HepG2 (cell line): ENCODE measurements around the gene TDRD9. TPM values are rescaled to one million over a fixed set of nuclear protein-coding genes. Genes with fewer than 3 reads are reported as not detected.
A peak's percentile ranks its signal among the peaks of the same experiment; 100 is the strongest.

ENCODE experiments used
- BCL6 ChIP-seq: IDR thresholded peaks from 2 replicates; pipeline ENCODE4 v1.6.1; 2016; ENCODE audit warnings: missing genetic modification reagents, missing compliant biosample characterization
- BORCS8-MEF2B ChIP-seq: sonication (generic); formaldehyde crosslinking; IDR thresholded peaks from 2 replicates; pipeline ENCODE4 v1.8.0; 2022; ENCODE audit warnings: mild to moderate bottlenecking, missing genetic modification reagents
- CBX1 ChIP-seq: IDR thresholded peaks from one replicate; pipeline ENCODE4 v1.6.1; 2016; ENCODE audit warnings: antibody characterized with exemption, low read depth
- CREM ChIP-seq, 2 experiments: sonication (generic) in 1 of 2; formaldehyde crosslinking in 1 of 2; IDR thresholded peaks; 2 replicates each; pipeline versions ENCODE4 v1.4.0 to v1.6.1; 2016 to 2020; ENCODE audit warnings: antibody characterized with exemption in 1 of 2, mild to moderate bottlenecking in 1 of 2, missing genetic modification reagents in 1 of 2
- EP300 ChIP-seq, 3 experiments: sonication (generic) in 1 of 3; formaldehyde crosslinking in 1 of 3; IDR thresholded peaks; 2 replicates each; pipeline versions ENCODE4 v1.5.1 to v1.6.1; 2011 to 2020; ENCODE audit warnings: low read depth in 2 of 3, low read length in 2 of 3, borderline replicate concordance in 1 of 3, improper control_type of control experiment in 1 of 3, mild to moderate bottlenecking in 1 of 3, missing genetic modification reagents in 1 of 3, moderate library complexity in 1 of 3
- HDAC1 ChIP-seq: sonication (generic); formaldehyde crosslinking; IDR thresholded peaks from 2 replicates; pipeline ENCODE4 v1.5.1; 2020; ENCODE audit warnings: mild to moderate bottlenecking, missing genetic modification reagents
- HOXD1 ChIP-seq: sonication (generic); formaldehyde crosslinking; IDR thresholded peaks from 2 replicates; pipeline ENCODE4 v1.5.0; 2020; ENCODE audit warnings: missing genetic modification reagents
- KDM1A ChIP-seq: IDR thresholded peaks from 2 replicates; pipeline ENCODE4 v1.6.1; 2016; ENCODE audit warnings: missing compliant biosample characterization
- KDM5A ChIP-seq: fragments of 200-600 bp; sonication (generic); IDR thresholded peaks from 2 replicates; pipeline ENCODE4 v1.7.0; 2018; ENCODE audit warnings: antibody characterized with exemption, mild to moderate bottlenecking, low read length, borderline replicate concordance
- KMT2A ChIP-seq: sonication (generic); formaldehyde crosslinking; IDR thresholded peaks from 2 replicates; pipeline ENCODE4 v1.4.0; 2020; ENCODE audit warnings: missing genetic modification reagents
- NONO ChIP-seq, 2 experiments: fragments of 450-650 bp in 1 of 2; sonication (generic) in 1 of 2; formaldehyde crosslinking in 1 of 2; IDR thresholded peaks in 1 of 2; conservative IDR thresholded peaks in 1 of 2; 2 replicates each; pipeline versions ENCODE4 v1.6.1 to v1.8.0; 2017 to 2022; ENCODE audit warnings: mild to moderate bottlenecking in 1 of 2, missing genetic modification reagents in 1 of 2, moderate library complexity in 1 of 2
- PPARG ChIP-seq: conservative IDR thresholded peaks from 2 replicates; pipeline ENCODE4 v1.6.1; 2016; ENCODE audit warnings: missing biosample characterization, missing genetic modification reagents
- REXO4 ChIP-seq: sonication (generic); formaldehyde crosslinking; IDR thresholded peaks from 2 replicates; pipeline ENCODE4 v1.8.0; 2022; ENCODE audit warnings: missing genetic modification reagents, mild to moderate bottlenecking, borderline replicate concordance
- RNF2 ChIP-seq: fragments of 450-650 bp; conservative IDR thresholded peaks from 2 replicates; pipeline ENCODE4 v1.6.1; 2016; ENCODE audit warnings: low read depth
- SIN3B ChIP-seq: fragments of 150-350 bp; IDR thresholded peaks from 2 replicates; pipeline ENCODE4 v1.6.1; 2014; ENCODE audit warnings: low read length
- THAP11 ChIP-seq: IDR thresholded peaks from 2 replicates; pipeline ENCODE4 v1.6.1; 2016; ENCODE audit warnings: missing biosample characterization, missing genetic modification reagents
- ZIK1 ChIP-seq: sonication (generic); formaldehyde crosslinking; IDR thresholded peaks from 2 replicates; pipeline ENCODE4 v1.5.0; 2020; ENCODE audit warnings: mild to moderate bottlenecking, low read depth, missing genetic modification reagents, borderline replicate concordance
- ZNF180 ChIP-seq: sonication (generic); formaldehyde crosslinking; IDR thresholded peaks from 2 replicates; pipeline ENCODE4 v1.4.0; 2020; ENCODE audit warnings: low read depth, missing genetic modification reagents, borderline replicate concordance
- ZNF431 ChIP-seq: sonication (generic); formaldehyde crosslinking; IDR thresholded peaks from 2 replicates; pipeline ENCODE4 v1.9.0; 2022; ENCODE audit warnings: missing genetic modification reagents, low read depth, mild to moderate bottlenecking, borderline replicate concordance
- ZNF44 ChIP-seq: sonication (generic); formaldehyde crosslinking; IDR thresholded peaks from 2 replicates; pipeline ENCODE4 v1.5.1; 2020; ENCODE audit warnings: mild to moderate bottlenecking, missing genetic modification reagents
- ZNF546 ChIP-seq: sonication (generic); formaldehyde crosslinking; conservative IDR thresholded peaks from 2 replicates; pipeline ENCODE4 v1.8.1; 2023; ENCODE audit warnings: mild to moderate bottlenecking, missing genetic modification reagents
- ZNF644 ChIP-seq: IDR thresholded peaks from 2 replicates; pipeline ENCODE4 v1.6.1; 2016; ENCODE audit warnings: low read depth
- ZNF7 ChIP-seq: IDR thresholded peaks from 2 replicates; pipeline ENCODE4 v1.6.1; 2016; ENCODE audit warnings: missing biosample characterization, missing genetic modification reagents
- ZNF776 ChIP-seq: sonication (generic); formaldehyde crosslinking; IDR thresholded peaks from 2 replicates; pipeline ENCODE4 v1.4.0; 2020; ENCODE audit warnings: mild to moderate bottlenecking, missing genetic modification reagents
- ZSCAN22 ChIP-seq: sonication (generic); formaldehyde crosslinking; IDR thresholded peaks from 2 replicates; pipeline ENCODE4 v1.4.0; 2020; ENCODE audit warnings: mild to moderate bottlenecking, missing genetic modification reagents
- polyA plus RNA-seq, 8 experiments: library from polyadenylated mRNA; depleted of rRNA in 3 of 8; stranded (reverse) in 7 of 8; unstranded in 1 of 8; fragments of >200 nt; fragmentation: Illumina TruSeq in 4 of 8; extraction: Trizol in 4 of 8; gene quantifications; 2 replicates each; pipeline versions ENCODE4 v1.2.1 to v1.2.3, GENCODE V29; 2011 to 2016; ENCODE audit warnings: low read depth in 4 of 8, missing spikeins in 1 of 8, mixed read lengths in 1 of 8; ENCODE audit not compliant: insufficient read depth in 1 of 8
- total RNA-seq, 5 experiments: library from RNA; depleted of rRNA; stranded (reverse); fragments of >200 nt; fragmentation: Illumina TruSeq; extraction: Trizol; gene quantifications; 2 replicates each; pipeline ENCODE4 v1.2.3, GENCODE V29; 2016; ENCODE audit warnings: low read depth in 1 of 5
- TF ChIP-seq, protein P1 (sequence below): sonication (generic); formaldehyde crosslinking; IDR thresholded peaks from 2 replicates; pipeline ENCODE4 v1.8.1; 2023; ENCODE audit warnings: mild to moderate bottlenecking, inconsistent platforms, moderate library complexity, missing genetic modification reagents, borderline replicate concordance
- TF ChIP-seq, protein P2 (sequence below): sonication (generic); formaldehyde crosslinking; conservative IDR thresholded peaks from 2 replicates; pipeline ENCODE4 v1.8.0; 2022; ENCODE audit warnings: missing genetic modification reagents

The TDRD9 gene
- total and polyA plus RNA-seq, 2 of the 13 experiments (the other 11 are each of a cell fraction or from before 2014, with no cell fraction given): not detected

DNA sequence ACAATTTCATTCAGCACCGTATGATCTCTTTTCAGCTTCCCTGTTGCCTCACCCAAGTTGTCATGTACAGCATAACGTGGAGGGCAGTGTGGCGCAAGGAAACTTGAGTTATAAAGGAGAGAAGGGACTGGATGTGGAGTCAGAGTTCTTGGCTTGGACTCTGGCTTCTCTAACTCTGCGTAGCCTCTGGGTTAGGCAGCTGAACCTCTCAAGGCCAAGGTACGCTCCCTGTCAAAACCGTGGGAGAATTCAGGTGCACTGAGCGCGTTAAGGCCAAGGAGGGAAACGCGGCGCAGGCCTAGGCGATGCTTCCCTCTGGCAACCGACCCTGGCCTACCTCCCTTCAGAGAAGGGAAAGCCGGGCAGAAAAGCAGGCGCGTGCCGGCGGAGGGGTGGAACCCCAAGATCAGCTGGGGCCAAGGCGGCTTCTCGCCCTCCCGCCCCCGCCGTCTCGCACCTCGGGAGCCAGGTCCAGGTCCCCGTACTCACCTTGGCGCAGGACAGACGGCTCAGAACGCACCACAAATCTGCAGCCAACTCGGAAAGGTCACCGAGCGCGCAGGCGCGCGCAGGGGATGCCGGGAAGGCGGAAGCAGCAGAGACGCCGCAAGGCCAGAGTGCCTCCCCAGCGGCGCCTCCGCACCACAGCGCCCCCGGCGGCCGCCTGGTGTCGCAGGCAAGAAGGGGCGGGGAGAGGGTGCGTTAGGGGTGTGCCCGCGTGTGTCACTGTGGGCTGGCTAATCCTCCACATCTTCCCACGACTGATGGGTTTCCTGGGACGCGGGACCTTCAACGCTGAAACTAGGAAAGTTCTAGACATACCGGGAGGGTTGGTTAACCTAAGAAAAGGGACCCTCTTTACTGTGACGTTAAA, 7.0 kb upstream of the TDRD9 start (continued):
- TF ChIP-seq ZNF431 (CRISPR knock-in tag) (peak; percentile 69; the same call in 1 of the 2 replicates), BORCS8-MEF2B (CRISPR knock-in tag) (peak; percentile 84; the same call in 1 of the 2 replicates), HDAC1 (CRISPR knock-in tag) (peak; percentile 96), ZNF644 (CRISPR knock-in tag) (no peak), REXO4 (no peak), KMT2A (CRISPR knock-in tag) (peak; percentile 86), ZIK1 (CRISPR knock-in tag) (peak; percentile 84; the same call in 1 of the 2 replicates), CBX1 (peak; percentile 59), NONO (IDR thresholded peaks at IDR 0.05) (no peak), NONO (CRISPR knock-in tag; conservative IDR thresholded peaks at IDR 0.05) (no peak), ZSCAN22 (CRISPR knock-in tag) (no peak), CREM (IDR thresholded peaks at IDR 0.05) (peak; percentile 41; the same call in 1 of the 2 replicates), CREM (CRISPR knock-in tag; IDR thresholded peaks at IDR 0.05) (0 out of 2 replicates have a peak, but pooled peaks have one; percentile 38), EP300 (IDR thresholded peaks at IDR 0.05; ENCODE audit: low read depth in 2 of 2, low read length in 2 of 2) (peak in 1 of 2 experiments; percentile 35; a peak in 1 of 4 replicates), EP300 (CRISPR knock-in tag; IDR thresholded peaks at IDR 0.05; ENCODE audit: borderline replicate concordance) (no peak), THAP11 (CRISPR knock-in tag) (peak; percentile 94), BCL6 (CRISPR knock-in tag) (peak; percentile 58; the same call in 1 of the 2 replicates), SIN3B (peak; percentile 51), HOXD1 (CRISPR knock-in tag) (peak; percentile 63; the same call in 1 of the 2 replicates), ZNF7 (CRISPR knock-in tag) (no peak), ZNF180 (CRISPR knock-in tag) (no peak), ZNF546 (CRISPR knock-in tag) (peak; percentile 54; the same call in 1 of the 2 replicates), PPARG (CRISPR knock-in tag) (no peak), KDM1A (CRISPR knock-in tag) (no peak), ZNF776 (CRISPR knock-in tag) (0 out of 2 replicates have a peak, but pooled peaks have one; percentile 64), RNF2 (no peak; the same call in 1 of the 2 replicates), KDM5A (peak; percentile 88), ZNF44 (no peak)
- TF ChIP-seq, protein P1, sequence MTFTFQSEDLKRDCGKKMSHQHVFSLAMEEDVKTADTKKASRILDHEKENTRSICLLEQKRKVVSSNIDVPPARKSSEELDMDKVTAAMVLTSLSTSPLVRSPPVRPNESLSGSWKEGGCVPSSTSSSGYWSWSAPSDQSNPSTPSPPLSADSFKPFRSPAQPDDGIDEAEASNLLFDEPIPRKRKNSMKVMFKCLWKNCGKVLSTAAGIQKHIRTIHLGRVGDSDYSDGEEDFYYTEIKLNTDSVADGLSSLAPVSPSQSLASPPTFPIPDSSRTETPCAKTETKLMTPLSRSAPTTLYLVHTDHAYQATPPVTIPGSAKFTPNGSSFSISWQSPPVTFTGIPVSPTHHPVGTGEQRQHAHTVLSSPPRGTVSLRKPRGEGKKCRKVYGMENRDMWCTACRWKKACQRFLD: peak; percentile 47; the same call in 1 of the 2 replicates
- TF ChIP-seq, protein P2, sequence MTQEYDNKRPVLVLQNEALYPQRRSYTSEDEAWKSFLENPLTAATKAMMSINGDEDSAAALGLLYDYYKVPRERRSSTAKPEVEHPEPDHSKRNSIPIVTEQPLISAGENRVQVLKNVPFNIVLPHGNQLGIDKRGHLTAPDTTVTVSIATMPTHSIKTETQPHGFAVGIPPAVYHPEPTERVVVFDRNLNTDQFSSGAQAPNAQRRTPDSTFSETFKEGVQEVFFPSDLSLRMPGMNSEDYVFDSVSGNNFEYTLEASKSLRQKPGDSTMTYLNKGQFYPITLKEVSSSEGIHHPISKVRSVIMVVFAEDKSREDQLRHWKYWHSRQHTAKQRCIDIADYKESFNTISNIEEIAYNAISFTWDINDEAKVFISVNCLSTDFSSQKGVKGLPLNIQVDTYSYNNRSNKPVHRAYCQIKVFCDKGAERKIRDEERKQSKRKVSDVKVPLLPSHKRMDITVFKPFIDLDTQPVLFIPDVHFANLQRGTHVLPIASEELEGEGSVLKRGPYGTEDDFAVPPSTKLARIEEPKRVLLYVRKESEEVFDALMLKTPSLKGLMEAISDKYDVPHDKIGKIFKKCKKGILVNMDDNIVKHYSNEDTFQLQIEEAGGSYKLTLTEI (CRISPR knock-in tag): no peak
